Stomach (tissue), 9 donors: ENCODE results near the gene HECTD4. TPM values are rescaled to one million over a fixed set of nuclear protein-coding genes. Genes with fewer than 3 reads are reported as not detected.
"Not testable (repeated sequence)": the region's sequence is repeated elsewhere in the genome, so short reads cannot be mapped to it uniquely, and the experiment has no call there.

Experiments used
- DNase-seq, 2 donors: peaks; one replicate each; pipeline versions ENCODE4 v3.0.0 to v3.0.0-alpha.2; 2013 to 2019
- H3K27ac ChIP-seq, 5 donors: fragments of 200-600 bp in 4 of 5; sonication (generic) in 4 of 5; one replicate each; pipeline ENCODE4 v1.5.1; 2013 to 2019; ENCODE audit warnings: mild to moderate bottlenecking in 1 of 5, moderate library complexity in 1 of 5
- H3K27me3 ChIP-seq, 3 donors: fragments of 200-600 bp; sonication (generic); one replicate each; pipeline ENCODE4 v1.5.1; 2017 to 2019; ENCODE audit warnings: mixed run types in 1 of 3
- H3K36me3 ChIP-seq, 4 donors: fragments of 200-600 bp; sonication (generic); 1 replicate in 3 of 4; 2 replicates in 1 of 4; pipeline ENCODE4 v1.5.1; 2016 to 2019
- H3K4me1 ChIP-seq, 4 donors: fragments of 200-600 bp; sonication (generic); one replicate each; pipeline ENCODE4 v1.5.1; 2016 to 2019
- H3K4me3 ChIP-seq, 4 donors: fragments of 200-600 bp; sonication (generic) in 3 of 4; one replicate each; pipeline ENCODE4 v1.5.1; 2016 to 2019; ENCODE audit warnings: mild to moderate bottlenecking in 1 of 4
- H3K9me3 ChIP-seq, 4 donors: fragments of 200-600 bp; sonication (generic); one replicate each; pipeline ENCODE4 v1.5.1; 2016 to 2019
- CTCF ChIP-seq, 7 experiments: fragments of 450-650 bp in 4 of 7; fragments of 200-600 bp in 3 of 7; sonication (generic) in 3 of 7; IDR thresholded peaks; one replicate each; pipeline ENCODE4 v1.5.1; 2016 to 2019; ENCODE audit warnings: antibody characterized with exemption in 7 of 7, control low read depth in 2 of 7, mild to moderate bottlenecking in 1 of 7
- EP300 ChIP-seq: sonication (generic); formaldehyde crosslinking; IDR thresholded peaks from one replicate; pipeline ENCODE4 v1.6.1; 2017; ENCODE audit warnings: antibody characterized with exemption
- POLR2A ChIP-seq, 4 donors: fragments of 450-650 bp; IDR thresholded peaks; one replicate each; pipeline ENCODE4 v1.6.1; 2016; ENCODE audit warnings: antibody characterized with exemption in 4 of 4, control low read depth in 2 of 4, mild to moderate bottlenecking in 1 of 4, moderate library complexity in 1 of 4
- POLR2AphosphoS5 ChIP-seq, 3 donors: sonication (generic); formaldehyde crosslinking; IDR thresholded peaks; one replicate each; pipeline ENCODE4 v1.6.1; 2016; ENCODE audit warnings: antibody characterized with exemption in 3 of 3
- WGBS, 5 donors: extraction: QIAGEN DNeasy Blood & Tissue Kit in 3 of 5; methylation state at CpG; one replicate each; pipeline versions ENCODE4 v1.1.5 to v1.1.7; 2013 to 2018; 5-methylcytosine and 5-hydroxymethylcytosine counted together
- intact Hi-C: fragments of 100-400 bp; cut with DNase I; formaldehyde crosslinking; loops from one replicate; pipeline ENCODE4 v1.15.1; 2023; ENCODE audit warnings: low total_unique reads
- polyA plus RNA-seq, 3 donors: library from polyadenylated mRNA; stranded (reverse); fragments of 200-250 nt; gene quantifications; one replicate each; pipeline ENCODE4 v1.2.3, GENCODE V29; 2013
- total RNA-seq, 5 donors: library from RNA; depleted of rRNA; stranded (reverse); fragments of >200 nt; gene quantifications; one replicate each; pipeline versions ENCODE4 v1.1.0 to v1.2.3, GENCODE V29; 2014 to 2016
- donor health status: healthy with polysubstance abuse.
- donor health status: Bipolar disorder and iron deficiency.
- donor health status: healthy.

The HECTD4 gene
- total and polyA plus RNA-seq, 8 donors: 3.2 to 375 (median 58.7) TPM

GRCh38 chr12:112420740-112421139 is 38.5 kb upstream of the HECTD4 start:
- Histone ChIP-seq H3K9me3 (no peaks in the 10 kb centered on the region), H3K4me3 (peak overlapping the region in 1 of 4 donors; percentile 65), H3K27me3 (no peaks in the 10 kb centered on the region), H3K4me1 (peaks cover 15 to 63% (median 48%) of the 10 kb centered on the region in 4 donors), H3K27ac (no peak overlapping the region), H3K36me3 (peaks cover 0 to 3% (median 0%) of the 10 kb centered on the region in 4 donors)
- 55 to 71% (median 61%) methylated on average over 3 of the region's 3 CpGs for WGBS, 5 donors
- intact Hi-C loops: no loop called here
- no peak for DNase-seq
- TF ChIP-seq POLR2A (IDR thresholded peaks at IDR 0.05) (no peak), POLR2AphosphoS5 (IDR thresholded peaks at IDR 0.05) (no peak), EP300 (no peak), CTCF (IDR thresholded peaks at IDR 0.05) (no peak)

- H3K9me3 ChIP-seq: no peaks in the 10 kb centered on the region
- no peak for TF ChIP-seq EP300
- TF ChIP-seq POLR2A (IDR thresholded peaks at IDR 0.05): no peak
- TF ChIP-seq POLR2AphosphoS5 (IDR thresholded peaks at IDR 0.05): peak; percentile 49 to 70 (median 69)
- no peak for TF ChIP-seq CTCF (IDR thresholded peaks at IDR 0.05)
- peak overlapping the region; percentile 96 to 100 (median 99) for H3K27ac ChIP-seq
- intact Hi-C loops: no loop called here
- no peaks in the 10 kb centered on the region for H3K36me3 ChIP-seq
- WGBS, 5 donors: 2 to 6% (median 4%) methylated on average over 15 to 31 of the region's 31 CpGs
- peak; percentile 64 to 87 for DNase-seq
- peak overlapping the region; percentile 65 to 97 (median 88) for H3K4me3 ChIP-seq
- peaks cover 15 to 66% (median 50%) of the 10 kb centered on the region in 4 donors for H3K4me1 ChIP-seq
- no peaks in the 10 kb centered on the region for H3K27me3 ChIP-seq
These were observed 37.3 kb upstream of the HECTD4 start for GRCh38 chr12:112419297-112420133.

- TF ChIP-seq CTCF (IDR thresholded peaks at IDR 0.05): peak in 3 of 7 experiments; percentile 11 to 48 (median 31)
- peak; percentile 96 to 99 (median 99) for TF ChIP-seq POLR2AphosphoS5 (IDR thresholded peaks at IDR 0.05)
- peak in 2 of 4 donors; percentile 53 to 77 for TF ChIP-seq POLR2A (IDR thresholded peaks at IDR 0.05)
- no peak for TF ChIP-seq EP300
- H3K4me3 ChIP-seq: peak within 1 kb of the TSS; percentile 65 to 97 (median 88)
- no peaks in the 10 kb centered on the region for H3K36me3 ChIP-seq
- 0 to 1% (median 0%) methylated on average over 17 to 89 of the region's 89 CpGs for WGBS, 5 donors
- peaks cover 15 to 64% (median 53%) of the 10 kb centered on the region in 4 donors for H3K4me1 ChIP-seq
- intact Hi-C loops: no loop called here
- peak within 1 kb of the TSS; percentile 96 to 100 (median 99) for H3K27ac ChIP-seq
- H3K27me3 ChIP-seq: no peaks in the 10 kb centered on the region
- peak; percentile 87 to 97 for DNase-seq
- H3K9me3 ChIP-seq: no peaks in the 10 kb centered on the region
These were observed 36.5 kb upstream of the HECTD4 start, which contains the start of gene PTPN11 for GRCh38 chr12:112418608-112419296. Gene PTPN11 (plus strand): TSS chr12:112418947. CDS start chr12:112419112, 165 bp downstream.

GRCh38 chr12:112418273-112418607 is 36.0 kb upstream of the HECTD4 start:
- H3K4me3 ChIP-seq: peak overlapping the region; percentile 65 to 97 (median 88)
- H3K4me1 ChIP-seq: peaks cover 15 to 66% (median 53%) of the 10 kb centered on the region in 4 donors
- no peak for DNase-seq
- WGBS, 5 donors: 1 to 3% (median 1%) methylated on average over 17 to 18 of the region's 18 CpGs
- TF ChIP-seq EP300: no peak
- no peak for TF ChIP-seq POLR2AphosphoS5 (IDR thresholded peaks at IDR 0.05)
- no peak for TF ChIP-seq POLR2A (IDR thresholded peaks at IDR 0.05)
- TF ChIP-seq CTCF (IDR thresholded peaks at IDR 0.05): no peak
- H3K36me3 ChIP-seq: no peaks in the 10 kb centered on the region
- intact Hi-C loops: no loop called here
- H3K9me3 ChIP-seq: no peaks in the 10 kb centered on the region
- H3K27me3 ChIP-seq: no peaks in the 10 kb centered on the region
- H3K27ac ChIP-seq: peak overlapping the region; percentile 96 to 100 (median 99)

- H3K4me3 ChIP-seq, H3K9me3 ChIP-seq, DNase-seq, H3K36me3 ChIP-seq, intact Hi-C loops, H3K27me3 ChIP-seq, H3K27ac ChIP-seq: not testable (repeated sequence)
- peaks cover 8 to 48% (median 30%) of the 10 kb centered on the region in 4 donors for H3K4me1 ChIP-seq
- WGBS, 5 donors: 90 to 96% (median 92%) methylated on average over 4 of the region's 4 CpGs
These were observed 33.2 kb upstream of the HECTD4 start for GRCh38 chr12:112415457-112415856.
